ENCODE results near the gene CHMP2A. TPM values are rescaled to one million over a fixed set of nuclear protein-coding genes. Genes with fewer than 3 reads are reported as not detected.

CHMP2A gene
- total and polyA plus RNA-seq, 2 donors (not counting 3 experiments of a cell fraction or from before 2014, with no cell fraction given): 105 to 150 TPM

DNA sequence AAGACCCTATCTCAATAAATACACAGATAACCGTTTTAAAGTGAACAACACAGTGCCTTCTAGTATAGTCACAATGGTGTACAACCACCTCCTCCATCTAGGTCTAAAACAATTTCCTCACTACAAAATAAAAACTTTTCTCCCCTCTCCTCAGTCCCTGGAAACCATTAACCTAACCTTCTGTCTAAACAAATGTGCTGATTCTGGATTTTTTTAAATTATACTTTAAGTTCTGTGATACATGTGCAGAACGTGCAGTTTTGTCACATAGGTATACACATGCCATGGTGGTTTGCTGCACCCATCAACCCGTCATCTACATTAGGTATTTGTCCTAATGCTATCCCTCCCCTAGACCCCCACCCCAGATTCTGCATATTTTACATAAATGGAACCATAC is 25.5 kb downstream of the CHMP2A start:
- Histone ChIP-seq H3K9me3 (replicated peaks; ENCODE audit: control insufficient read depth, insufficient read depth, low read length) (no peaks in the 10 kb centered on the region), H3K9me1 (replicated peaks; ENCODE audit: control insufficient read depth, extremely low read depth, insufficient read depth, low read length) (no peaks in the 10 kb centered on the region), H3K27me3 (ENCODE audit: control insufficient read depth in 2 of 2, insufficient read depth in 2 of 2, low read length in 2 of 2) (peaks cover 11 to 19% of the 10 kb centered on the region in 2 experiments), H3K36me3 (ENCODE audit: control insufficient read depth in 2 of 2, extremely low read depth in 1 of 2, insufficient read depth in 2 of 2, low read length in 2 of 2) (no peaks in the 10 kb centered on the region), H4K20me1 (replicated peaks; ENCODE audit: control insufficient read depth, extremely low read depth, insufficient read depth, low read length) (no peaks in the 10 kb centered on the region), H2AFZ (ENCODE audit: low read depth, low read length) (no peak overlapping the region), H3K4me3 (replicated peaks in 1 of 3; ENCODE audit: insufficient read depth in 1 of 3, low read depth in 1 of 3, low read length in 3 of 3) (no peak overlapping the region), H3K4me2 (ENCODE audit: insufficient read depth, low read length) (no peak overlapping the region), H3K27ac (ENCODE audit: insufficient read depth, low read depth, low read length) (no peak overlapping the region), H3K4me1 (ENCODE audit: control insufficient read depth, extremely low read depth, insufficient read depth, low read length) (no peaks in the 10 kb centered on the region), H3K79me2 (ENCODE audit: control insufficient read depth, insufficient read depth, low read length) (no peaks in the 10 kb centered on the region), H3K9ac (replicated peaks; ENCODE audit: extremely low read depth, insufficient read depth, low read length) (no peak overlapping the region)
- no peak for DNase-seq (ENCODE audit: low read depth, low spot score)
- ChIA-PET POLR2A (no interaction called here), CTCF (interaction anchor here (1.6 to 2.0 kb wide), 2 partner anchors 10 to 15 kb away, joined by 5 to 8 read pairs; partner anchors contain the start of gene ZBTB45)
- intact Hi-C loops (cut with micrococcal nuclease): no loop called here
- TF ChIP-seq, protein P1, sequence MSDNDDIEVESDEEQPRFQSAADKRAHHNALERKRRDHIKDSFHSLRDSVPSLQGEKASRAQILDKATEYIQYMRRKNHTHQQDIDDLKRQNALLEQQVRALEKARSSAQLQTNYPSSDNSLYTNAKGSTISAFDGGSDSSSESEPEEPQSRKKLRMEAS (IDR thresholded peaks at IDR 0.05; ENCODE audit: insufficient read depth, insufficient read length): no peak
- TF ChIP-seq, protein P2, sequence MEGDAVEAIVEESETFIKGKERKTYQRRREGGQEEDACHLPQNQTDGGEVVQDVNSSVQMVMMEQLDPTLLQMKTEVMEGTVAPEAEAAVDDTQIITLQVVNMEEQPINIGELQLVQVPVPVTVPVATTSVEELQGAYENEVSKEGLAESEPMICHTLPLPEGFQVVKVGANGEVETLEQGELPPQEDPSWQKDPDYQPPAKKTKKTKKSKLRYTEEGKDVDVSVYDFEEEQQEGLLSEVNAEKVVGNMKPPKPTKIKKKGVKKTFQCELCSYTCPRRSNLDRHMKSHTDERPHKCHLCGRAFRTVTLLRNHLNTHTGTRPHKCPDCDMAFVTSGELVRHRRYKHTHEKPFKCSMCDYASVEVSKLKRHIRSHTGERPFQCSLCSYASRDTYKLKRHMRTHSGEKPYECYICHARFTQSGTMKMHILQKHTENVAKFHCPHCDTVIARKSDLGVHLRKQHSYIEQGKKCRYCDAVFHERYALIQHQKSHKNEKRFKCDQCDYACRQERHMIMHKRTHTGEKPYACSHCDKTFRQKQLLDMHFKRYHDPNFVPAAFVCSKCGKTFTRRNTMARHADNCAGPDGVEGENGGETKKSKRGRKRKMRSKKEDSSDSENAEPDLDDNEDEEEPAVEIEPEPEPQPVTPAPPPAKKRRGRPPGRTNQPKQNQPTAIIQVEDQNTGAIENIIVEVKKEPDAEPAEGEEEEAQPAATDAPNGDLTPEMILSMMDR (IDR thresholded peaks at IDR 0.05; ENCODE audit: extremely low read depth in 1 of 2, insufficient read depth in 1 of 2, low read depth in 1 of 2, low read length in 2 of 2): no peak
- TF ChIP-seq POLR2AphosphoS5 (IDR thresholded peaks at IDR 0.05; ENCODE audit: insufficient read depth, low read depth, low read length) (no peak), GATA2 (IDR thresholded peaks at IDR 0.05; ENCODE audit: insufficient read depth, insufficient read length, low read depth, low read length) (no peak), JUN (IDR thresholded peaks at IDR 0.05; ENCODE audit: borderline replicate concordance, insufficient read depth, insufficient read length, low read depth) (no peak), FOS (IDR thresholded peaks at IDR 0.05; ENCODE audit: borderline replicate concordance, insufficient read depth, low read length) (no peak), POLR2A (IDR thresholded peaks at IDR 0.05; ENCODE audit: low read depth, low read length) (no peak), MYC (IDR thresholded peaks at IDR 0.05; ENCODE audit: low read depth, low read length) (no peak), EZH2 (IDR thresholded peaks at IDR 0.05; ENCODE audit: borderline replicate concordance, low read depth, low read length, severe bottlenecking) (no peak)
- FAIRE-seq: no peak
- BruUV-seq (replicated peaks): no TSS peak
- dilution Hi-C loops (cut with MboI; ENCODE audit: extremely low pct_ligation_motif_present, low sequenced_read_pairs): no loop called here
